GM21381 (cell line): ENCODE results near the gene STK38.

ENCODE experiments used
- ATAC-seq: cut with Tn5 transposase; IDR thresholded peaks from one replicate; pipeline ENCODE4 v1.9.1; 2021; ENCODE audit warnings: mild to moderate bottlenecking, moderate library complexity; ENCODE audit not compliant: unreplicated experiment

The STK38 gene

GRCh38 chr6:36524871-36525270 is 22.4 kb downstream of the STK38 start:
- no peak for ATAC-seq

GRCh38 chr6:36523936-36524499 is 23.3 kb downstream of the STK38 start:
- ATAC-seq = no peak

GRCh38 chr6:36523451-36523850 is 23.8 kb downstream of the STK38 start:
- ATAC-seq = no peak

GRCh38 chr6:36519352-36519751 is 27.9 kb downstream of the STK38 start:
- no peak for ATAC-seq

- no peak for ATAC-seq
These were observed 29.9 kb downstream of the STK38 start for GRCh38 chr6:36517408-36517807.

- no peak for ATAC-seq
These were observed 30.3 kb downstream of the STK38 start for GRCh38 chr6:36516988-36517387.

- no peak for ATAC-seq
These were observed 30.7 kb downstream of the STK38 start for GRCh38 chr6:36516559-36516958.

GRCh38 chr6:36515844-36516243 is 31.4 kb downstream of the STK38 start:
- no peak for ATAC-seq

- ATAC-seq = no peak
These were observed 32.5 kb downstream of the STK38 start for GRCh38 chr6:36514554-36515456.

GRCh38 chr6:36510365-36510764 is 36.9 kb downstream of the STK38 start:
- no peak for ATAC-seq

- no peak for ATAC-seq
These were observed 38.7 kb downstream of the STK38 start for GRCh38 chr6:36508532-36508931.

- ATAC-seq = no peak
These were observed 40.7 kb downstream of the STK38 start for GRCh38 chr6:36506611-36507010.

GRCh38 chr6:36505744-36506534 is 41.3 kb downstream of the STK38 start:
- no peak for ATAC-seq

GRCh38 chr6:36504982-36505381 is 42.3 kb downstream of the STK38 start:
- no peak for ATAC-seq

GRCh38 chr6:36504181-36504580 is 43.1 kb downstream of the STK38 start:
- ATAC-seq = no peak

- no peak for ATAC-seq
These were observed 45.6 kb downstream of the STK38 start for GRCh38 chr6:36501686-36502085.

GRCh38 chr6:36499918-36500317 is 47.4 kb downstream of the STK38 start:
- no peak for ATAC-seq

- no peak for ATAC-seq
These were observed 52.2 kb downstream of the STK38 start for GRCh38 chr6:36495086-36495485.

- no peak for ATAC-seq
These were observed 53.4 kb downstream of the STK38 start for GRCh38 chr6:36493859-36494258.

- no peak for ATAC-seq
These were observed 54.0 kb downstream of the STK38 start for GRCh38 chr6:36493319-36493718.

GRCh38 chr6:36492621-36493020 is 54.7 kb downstream of the STK38 start:
- no peak for ATAC-seq

- no peak for ATAC-seq
These were observed 55.2 kb downstream of the STK38 start for GRCh38 chr6:36492092-36492491.
